Heart left ventricle (tissue), 13 donors: Measurements from ENCODE around the gene HDAC8.

Source experiments
- CTCF ChIP-seq, 12 donors: fragments of 200-600 bp; sonication (generic) in 4 of 12; IDR thresholded peaks; one replicate each; pipeline versions ENCODE4 v1.5.0 to v1.8.0; 2018 to 2022; ENCODE audit warnings: antibody characterized with exemption in 12 of 12, mild to moderate bottlenecking in 5 of 12
- POLR2A ChIP-seq, 2 donors: fragments of 450-650 bp; IDR thresholded peaks; one replicate each; pipeline ENCODE4 v1.6.1; 2017; ENCODE audit warnings: antibody characterized with exemption in 2 of 2, mild to moderate bottlenecking in 2 of 2, moderate library complexity in 2 of 2
- donor health status: ischemic (EF 13 %, LVEDD 7.1; RV severe dilation, severe dysfunction).
- donor health status: DM: no; HTN: yes; CAD: no.
- donor health status: DM: no; HTN: no; CAD: no.
- donor health status: ischemic (EF 25% LVEDD 6.9; RV normal size, moderate dysfunction).
- donor health status: ischemic (EF 25% LVEDD 5.7; RV mildly dilated, moderate dysfunction).
- donor health status: ischemic (EF 35%, LVEDD 5.7; RV mildly dilated, moderate dysfunction).
- donor health status: nonischemic (EF 11% LVEDD 7.7; RV severe dilation, severe dysfunction).
- donor health status: DM: yes; HTN: yes; CAD: no.
- donor health status: PGD.
- donor health status: ischemic (EF 29% LVEDD 5.4; RV normal size, mild dysfunction).
- donor health status: nonischemic (EF 23%, LVEDD 6.1; RV moderate dilation, normal function).

- TF ChIP-seq CTCF (IDR thresholded peaks at IDR 0.05) (peak in 5 of 12 donors; percentile 11 to 20 (median 14)), POLR2A (IDR thresholded peaks at IDR 0.05) (no peak)
Measured at GRCh38 chrX:72297953-72298730, 274.5 kb downstream of the HDAC8 start.
